MG63 (cell line): Measurements from ENCODE around the gene TAGLN3. TPM values are rescaled to one million over a fixed set of nuclear protein-coding genes. Genes with fewer than 3 reads are reported as not detected.

Source experiments
- DNase-seq: peaks from one replicate; pipeline ENCODE4 v3.0.0-alpha.2; 2020
- H3K27me3 ChIP-seq: fragments of 250-450 bp; sonication (Bioruptor Pico); 2 replicates; pipeline ENCODE4 v1.5.1; 2020; ENCODE audit warnings: mild to moderate bottlenecking, moderate library complexity
- H3K36me3 ChIP-seq: fragments of 250-450 bp; sonication (Bioruptor Pico); 2 replicates; pipeline ENCODE4 v1.5.1; 2020; ENCODE audit warnings: mild to moderate bottlenecking, moderate library complexity
- H3K4me3 ChIP-seq: fragments of 250-450 bp; sonication (Bioruptor Pico); 2 replicates; pipeline ENCODE4 v1.5.1; 2020; ENCODE audit warnings: mild to moderate bottlenecking, moderate library complexity
- H3K9me3 ChIP-seq: fragments of 250-450 bp; sonication (Bioruptor Pico); 2 replicates; pipeline ENCODE4 v1.5.1; 2020; ENCODE audit warnings: mild to moderate bottlenecking, moderate library complexity
- total RNA-seq: library from RNA; depleted of rRNA; stranded (reverse); fragments of >200 nt; shearing (Covaris generic); gene quantifications from 2 replicates; pipeline ENCODE4 v1.2.3, GENCODE V29; 2014; ENCODE audit warnings: low replicate concordance; rRNA removed

TAGLN3 gene
- total RNA-seq, 1 experiment from 2014 or later: not detected

GRCh38 chr3:112056451-112056929, 57.8 kb downstream of the TAGLN3 start:
- H3K9me3 ChIP-seq: no peaks in the 10 kb centered on the region
- no peaks in the 10 kb centered on the region for H3K36me3 ChIP-seq
- no peak overlapping the region for H3K4me3 ChIP-seq
- no peaks in the 10 kb centered on the region for H3K27me3 ChIP-seq
- DNase-seq: peak; percentile 17

- H3K4me3 ChIP-seq: no peak overlapping the region
- H3K9me3 ChIP-seq: no peaks in the 10 kb centered on the region
- no peaks in the 10 kb centered on the region for H3K36me3 ChIP-seq
- no peak for DNase-seq
- H3K27me3 ChIP-seq: no peaks in the 10 kb centered on the region
These were observed 60.8 kb downstream of the TAGLN3 start for GRCh38 chr3:112059497-112059896.

- no peak overlapping the region for H3K4me3 ChIP-seq
- H3K9me3 ChIP-seq: no peaks in the 10 kb centered on the region
- H3K36me3 ChIP-seq: no peaks in the 10 kb centered on the region
- H3K27me3 ChIP-seq: no peaks in the 10 kb centered on the region
- no peak for DNase-seq
These were observed 62.4 kb downstream of the TAGLN3 start for GRCh38 chr3:112061152-112061551.

Other genes with a start within 250 kb of the TAGLN3 start
- gene PHLDB2, start 139.7 kb upstream of the TAGLN3 start, total RNA-seq: 53.5 and 65.4 TPM in 2 replicates
- gene ABHD10, start 19.9 kb upstream of the TAGLN3 start, total RNA-seq: 40.1 and 78.2 TPM in 2 replicates
- not detected in 2 replicates for gene TMPRSS7, start 35.8 kb downstream of the TAGLN3 start, total RNA-seq
- gene C3orf52, start 87.5 kb downstream of the TAGLN3 start, total RNA-seq: 2.2 and 2.4 TPM in 2 replicates
- not detected in 2 replicates for gene GCSAM, start 134.3 kb downstream of the TAGLN3 start, total RNA-seq